ENCODE data around the gene EML4. TPM values are rescaled to one million over a fixed set of nuclear protein-coding genes. Genes with fewer than 3 reads are reported as not detected.

Gene EML4
- total and polyA plus RNA-seq, 9 of the 15 experiments (the other 6 are each of a cell fraction or from before 2014, with no cell fraction given): 14.7 to 48.3 (median 36.5) TPM

- TF ChIP-seq MGA (IDR thresholded peaks at IDR 0.05) (no peak), ZNF830 (CRISPR knock-in tag; IDR thresholded peaks at IDR 0.05) (no peak), SMAD1 (IDR thresholded peaks at IDR 0.05; ENCODE audit: low read depth, low read length, partially characterized antibody) (no peak), BDP1 (IDR thresholded peaks at IDR 0.05; ENCODE audit: insufficient read depth, insufficient read length) (no peak), CTBP1 (IDR thresholded peaks at IDR 0.05; ENCODE audit: borderline replicate concordance) (no peak), CUX1 (CRISPR knock-in tag; IDR thresholded peaks at IDR 0.05) (no peak), STAT6 (CRISPR knock-in tag; IDR thresholded peaks at IDR 0.05) (no peak), NFIC (IDR thresholded peaks at IDR 0.05) (no peak), ZNF668 (CRISPR knock-in tag; IDR thresholded peaks at IDR 0.05) (no peak), KHSRP (IDR thresholded peaks at IDR 0.05) (no peak)
Observed at GRCh38 chr2:42239811-42240210, 70.7 kb downstream of the EML4 start (continued).
